GM19452 (cell line): ENCODE measurements around the gene NCAPG2.
A peak's percentile ranks its signal among the peaks of the same experiment; 100 is the strongest.
"Not testable (repeated sequence)": the region's sequence is repeated elsewhere in the genome, so short reads cannot be mapped to it uniquely, and the experiment has no call there.

Experiments
- ATAC-seq: cut with Tn5 transposase; IDR thresholded peaks from one replicate; pipeline ENCODE4 v1.9.1; 2021; ENCODE audit not compliant: unreplicated experiment

The NCAPG2 gene

DNA sequence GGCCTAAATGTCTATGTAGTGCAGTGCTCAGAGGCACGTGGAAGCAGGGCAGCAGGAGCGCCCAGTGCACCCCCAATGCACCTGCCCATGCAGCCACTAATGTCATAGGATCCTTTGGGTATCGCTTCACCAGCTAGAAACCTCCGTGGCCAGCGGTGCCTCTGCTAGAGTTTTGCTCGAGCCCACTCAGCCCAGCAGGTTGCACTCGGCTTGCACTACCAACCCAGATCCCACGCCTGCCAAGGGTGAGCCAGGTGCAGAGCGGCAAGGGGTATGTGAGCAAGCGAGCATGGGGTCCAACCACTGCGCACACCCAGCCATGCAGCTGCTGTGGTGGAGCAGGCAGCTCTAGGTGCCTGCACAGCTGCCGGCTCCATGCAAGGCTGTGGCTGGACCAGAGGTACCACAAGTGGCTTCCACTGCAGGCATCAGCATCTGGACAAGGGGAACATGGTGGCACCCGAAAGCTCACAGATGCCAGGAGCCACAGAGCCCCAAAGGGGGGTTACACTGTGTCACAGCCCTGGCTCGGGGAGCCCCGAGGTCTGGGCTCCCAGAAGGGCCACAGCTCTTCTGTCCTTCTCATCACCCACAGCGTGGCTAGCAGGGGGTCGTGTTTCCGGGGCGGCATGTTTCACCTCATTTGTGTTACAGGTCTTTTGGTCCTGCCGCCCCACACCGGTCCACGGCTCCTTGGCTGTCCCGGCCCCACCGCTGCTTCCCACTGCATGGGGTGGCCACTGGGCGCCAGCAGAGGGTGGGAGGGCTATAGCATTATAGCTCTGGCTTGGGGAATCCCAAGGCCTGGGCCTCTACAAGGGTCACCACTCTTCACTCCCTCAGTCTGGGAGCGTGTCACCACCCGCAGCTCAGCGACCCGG lies 2.3 kb upstream of the NCAPG2 start:
- ATAC-seq = no peak

DNA sequence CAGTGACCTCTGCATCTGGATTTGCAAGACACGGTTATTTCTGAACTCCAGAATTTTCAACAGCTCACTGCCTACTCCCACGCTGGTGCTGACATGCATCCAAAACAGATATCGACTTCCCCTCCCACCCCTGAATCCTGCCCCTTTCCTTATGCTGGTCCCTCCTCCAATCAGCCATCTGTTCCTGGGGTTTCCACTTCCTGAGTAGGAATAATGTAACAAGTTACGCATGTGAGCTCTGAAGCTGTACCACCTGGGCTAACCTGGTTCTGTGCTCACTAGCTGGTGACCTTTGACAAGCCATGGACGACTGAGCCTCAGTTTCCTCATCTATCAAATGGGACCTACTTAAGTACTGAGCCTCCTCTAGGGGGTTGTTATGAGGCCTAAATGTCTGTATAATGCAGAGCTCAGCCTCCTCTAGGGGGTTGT lies 1.7 kb upstream of the NCAPG2 start:
- ATAC-seq = no peak

DNA sequence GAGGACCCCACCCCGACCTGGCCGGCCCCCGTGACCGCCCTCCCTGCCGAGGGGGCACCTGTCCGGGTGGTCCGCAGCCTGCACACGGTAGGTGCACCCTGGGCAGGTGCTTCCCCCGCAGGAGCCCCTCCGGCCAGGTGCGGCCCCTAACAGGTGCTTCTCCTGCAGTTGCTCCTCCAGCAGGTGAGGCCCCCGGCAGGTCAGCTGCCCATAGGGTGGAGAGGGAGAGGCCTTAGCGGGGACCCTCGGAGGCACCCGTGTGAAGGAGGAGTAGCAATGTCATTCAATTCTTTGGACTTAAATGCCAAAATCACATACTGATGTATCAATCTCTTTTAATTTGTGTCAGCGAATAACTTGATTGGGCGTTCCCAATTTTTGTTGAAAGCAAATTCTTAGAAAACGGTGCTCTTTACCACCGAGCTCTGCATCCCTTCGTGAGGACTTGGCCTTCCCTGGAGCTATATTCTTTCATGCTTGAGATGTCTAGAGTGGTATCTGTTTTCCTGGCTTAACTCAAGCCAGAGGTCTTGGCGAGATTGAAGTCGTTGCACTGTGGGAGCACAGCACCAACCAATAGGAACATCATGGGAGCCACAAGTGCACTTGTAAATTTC lies 738 bp upstream of the NCAPG2 start:
- ATAC-seq = no peak

DNA sequence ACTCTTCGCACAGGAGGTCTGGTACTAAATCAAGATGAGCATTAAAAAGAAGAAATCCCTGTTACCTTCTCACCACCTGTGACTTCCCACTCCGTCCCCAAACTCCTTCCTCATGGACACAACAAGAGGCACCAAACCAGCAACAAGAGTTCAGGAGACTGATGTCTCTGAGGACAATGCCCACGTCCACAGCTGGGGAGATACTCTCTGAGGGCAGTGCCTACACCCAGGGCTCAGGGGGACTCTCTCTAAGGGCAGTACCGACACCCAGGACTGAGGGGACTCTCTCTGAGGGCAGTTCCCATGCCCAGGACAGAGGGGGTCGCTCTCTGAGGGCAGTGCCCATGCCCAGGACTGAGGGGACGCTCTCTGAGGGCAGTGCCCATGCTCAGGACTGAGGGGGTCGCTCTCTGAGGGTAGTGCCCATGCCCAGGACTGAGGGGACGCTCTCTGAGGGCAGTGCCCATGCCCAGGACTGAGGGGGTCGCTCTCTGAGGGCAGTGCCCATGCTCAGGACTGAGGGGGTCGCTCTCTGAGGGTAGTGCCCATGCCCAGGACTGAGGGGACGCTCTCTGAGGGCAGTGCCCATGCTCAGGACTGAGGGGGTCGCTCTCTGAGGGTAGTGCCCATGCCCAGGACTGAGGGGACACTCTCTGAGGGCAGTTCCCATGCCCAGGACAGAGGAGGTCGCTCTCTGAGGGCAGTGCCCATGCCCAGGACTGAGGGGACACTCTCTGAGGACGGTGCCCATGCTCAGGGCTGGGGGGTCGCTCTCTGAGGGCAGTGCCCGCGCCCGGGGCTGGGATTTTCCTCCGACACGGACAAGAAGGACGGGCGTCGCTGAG lies 703 bp downstream of the NCAPG2 start:
- not testable (repeated sequence) for ATAC-seq

DNA sequence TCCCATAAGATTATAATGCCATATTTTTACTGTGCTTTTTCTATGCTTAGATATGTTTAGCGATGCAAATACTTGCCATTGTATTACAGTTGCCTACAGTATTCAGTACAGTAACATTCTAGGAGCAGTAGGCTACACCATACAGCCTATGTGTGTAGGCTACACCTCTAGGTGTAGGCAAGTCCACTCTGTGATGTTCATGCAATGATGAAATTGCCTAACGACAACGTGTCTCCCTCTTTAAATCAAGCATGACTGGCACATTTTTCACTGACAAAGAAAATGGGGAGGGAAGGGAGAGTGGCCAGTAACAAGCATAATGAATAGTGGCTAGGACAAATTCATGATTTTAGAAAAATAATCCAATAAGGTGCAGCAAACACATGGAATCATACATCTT lies 1.7 kb downstream of the NCAPG2 start:
- ATAC-seq = no peak

DNA sequence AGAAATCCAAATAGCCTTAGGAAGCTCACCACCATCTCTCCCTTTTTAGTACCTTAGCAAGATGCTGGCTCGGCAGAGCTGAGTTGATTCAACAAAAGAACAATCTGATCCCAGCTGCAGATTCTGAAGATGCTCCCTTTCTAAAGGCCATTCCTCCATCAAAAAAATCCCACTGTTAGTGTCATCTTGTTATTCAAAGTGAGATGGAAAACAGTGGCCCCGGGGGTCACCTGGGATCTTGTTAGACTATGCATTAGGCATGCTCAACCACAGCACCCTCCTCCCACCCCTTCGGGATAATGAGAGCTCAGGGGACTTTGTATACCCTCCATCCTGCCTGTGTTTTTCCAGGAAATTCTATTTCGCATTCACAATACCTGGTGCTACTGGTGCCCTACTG lies 2.4 kb downstream of the NCAPG2 start:
- ATAC-seq = no peak

DNA sequence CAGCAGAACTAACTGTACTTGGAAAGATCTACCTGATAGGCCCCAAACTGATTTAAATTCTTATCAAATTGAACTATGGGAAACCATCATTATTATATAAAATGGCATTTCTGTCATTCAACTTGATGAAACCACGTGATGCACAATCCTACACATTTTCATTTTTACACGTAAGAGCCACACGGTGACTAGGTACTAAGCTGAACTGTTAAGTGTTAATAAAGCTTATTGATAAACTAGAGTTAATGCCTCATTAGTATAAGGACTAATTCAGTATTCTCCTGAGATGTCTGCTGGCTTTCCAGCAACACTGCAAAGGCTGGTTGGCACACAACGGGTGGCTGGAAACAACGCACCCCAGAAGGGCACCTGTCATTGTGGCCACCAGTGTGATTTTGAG lies 4.6 kb downstream of the NCAPG2 start:
- no peak for ATAC-seq

DNA sequence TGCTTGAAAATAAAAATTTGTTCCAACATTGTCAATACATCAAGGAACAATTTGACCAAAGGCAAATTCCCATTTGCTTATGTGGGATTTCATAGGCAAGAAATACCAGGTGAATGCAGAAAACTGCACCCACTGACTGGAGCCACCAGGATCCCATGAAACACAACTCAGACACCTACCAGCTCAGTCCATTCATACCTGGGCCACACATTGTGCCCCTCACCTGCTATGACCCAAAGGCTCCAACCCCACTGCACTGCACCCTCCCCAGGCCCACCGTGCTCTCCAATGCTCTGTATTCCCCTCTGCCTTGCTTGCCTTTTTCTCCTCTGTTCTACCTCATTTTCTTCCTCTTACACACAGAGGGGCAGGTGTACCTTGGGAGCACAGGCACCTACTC lies 5.3 kb downstream of the NCAPG2 start:
- no peak for ATAC-seq

DNA sequence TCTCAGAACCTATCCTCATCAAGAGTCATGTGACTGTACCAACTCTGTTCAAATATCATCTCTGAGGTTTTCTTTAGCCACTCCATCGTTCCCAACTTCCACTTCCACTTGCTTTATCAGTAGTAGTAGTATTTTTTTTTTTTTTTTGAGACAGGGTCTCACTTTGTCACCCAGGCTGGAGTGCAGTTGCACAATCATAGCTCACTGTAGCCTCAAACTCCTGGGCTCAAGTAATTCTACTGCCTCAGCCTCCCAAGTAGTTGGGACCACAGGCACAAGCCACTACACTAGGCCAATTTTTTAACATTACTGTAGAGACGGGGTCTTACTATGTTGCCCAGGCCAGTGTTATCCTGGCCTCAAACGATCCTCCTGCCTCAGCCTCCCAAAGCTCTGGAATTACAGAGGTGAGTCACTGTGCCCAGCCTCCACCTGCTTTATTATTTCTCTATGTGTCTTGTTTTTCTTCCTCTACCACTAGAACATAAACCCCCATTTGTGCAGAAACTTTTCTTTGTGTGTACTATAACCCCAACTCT lies 5.9 kb downstream of the NCAPG2 start:
- no peak for ATAC-seq

DNA sequence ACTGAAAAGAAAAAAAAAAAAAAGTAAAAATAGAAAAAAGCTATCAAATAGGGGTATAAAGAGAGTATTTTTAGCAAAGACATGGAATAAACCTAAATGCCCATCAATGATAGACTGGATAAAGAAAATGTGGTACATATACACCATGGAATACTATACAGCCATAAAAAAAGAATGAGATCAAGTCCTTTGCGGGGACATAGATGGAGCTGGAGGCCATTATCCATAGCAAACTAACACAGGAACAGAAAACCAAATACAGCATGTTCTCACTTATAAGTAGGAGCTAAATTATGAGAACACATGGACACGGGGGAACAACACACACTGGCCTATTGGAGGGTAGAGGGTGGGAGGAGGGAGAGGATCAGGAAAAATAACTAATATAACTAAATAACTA lies 7.0 kb downstream of the NCAPG2 start:
- ATAC-seq = not testable (repeated sequence)

DNA sequence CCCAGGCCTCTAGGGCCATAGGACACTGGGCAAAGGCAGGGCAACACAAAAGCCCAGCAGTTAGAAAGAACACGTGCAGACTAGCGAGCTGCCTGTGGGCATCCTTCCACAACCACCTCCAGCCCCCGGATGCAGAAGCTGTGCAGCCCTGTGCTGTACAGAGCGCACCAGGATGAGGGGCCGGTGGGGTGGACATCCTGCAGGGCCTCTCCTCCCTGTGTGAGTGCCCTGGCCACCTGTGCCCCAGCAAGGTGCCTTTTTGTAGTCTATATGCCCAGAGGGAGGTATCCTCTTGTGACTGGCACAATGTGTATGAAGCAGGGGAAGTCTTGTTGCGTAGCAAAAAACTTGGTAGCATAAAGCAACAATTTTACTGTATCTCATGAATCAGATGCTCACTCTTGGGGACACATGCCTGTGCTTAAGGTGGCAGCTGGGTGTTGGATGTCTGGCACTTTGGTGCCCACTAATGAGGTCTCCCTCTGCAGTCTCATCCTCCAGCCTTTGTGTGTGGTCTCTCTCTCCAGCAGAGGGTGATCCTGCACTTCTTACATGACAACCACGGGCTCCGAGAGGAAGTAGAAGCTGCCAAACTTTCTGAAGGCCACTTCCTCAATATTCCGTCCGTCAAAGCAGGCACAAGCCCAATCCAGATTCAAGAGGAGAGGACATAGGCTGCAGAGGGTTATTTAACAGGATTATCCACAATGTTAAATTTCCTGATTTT lies 8.7 kb downstream of the NCAPG2 start:
- ATAC-seq = peak; percentile 81

DNA sequence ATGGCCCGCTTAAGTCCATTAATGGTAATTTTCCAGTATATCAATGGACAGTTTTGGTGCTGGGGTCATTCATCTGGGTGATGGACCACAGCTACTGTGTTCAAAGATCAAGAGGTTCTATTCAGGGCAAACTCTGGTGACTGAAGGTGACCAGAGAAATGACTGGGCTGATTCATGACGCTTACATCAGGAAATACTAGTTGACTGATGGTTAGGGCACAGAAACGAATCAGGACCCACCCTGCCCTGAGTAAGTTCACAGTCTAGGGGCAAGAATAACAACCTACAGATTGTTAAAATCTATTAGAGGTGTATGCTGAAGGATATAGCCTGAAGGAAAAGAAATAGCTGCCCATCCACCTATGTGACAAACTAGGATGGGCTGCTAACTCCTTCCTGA lies 9.5 kb downstream of the NCAPG2 start:
- ATAC-seq = no peak

DNA sequence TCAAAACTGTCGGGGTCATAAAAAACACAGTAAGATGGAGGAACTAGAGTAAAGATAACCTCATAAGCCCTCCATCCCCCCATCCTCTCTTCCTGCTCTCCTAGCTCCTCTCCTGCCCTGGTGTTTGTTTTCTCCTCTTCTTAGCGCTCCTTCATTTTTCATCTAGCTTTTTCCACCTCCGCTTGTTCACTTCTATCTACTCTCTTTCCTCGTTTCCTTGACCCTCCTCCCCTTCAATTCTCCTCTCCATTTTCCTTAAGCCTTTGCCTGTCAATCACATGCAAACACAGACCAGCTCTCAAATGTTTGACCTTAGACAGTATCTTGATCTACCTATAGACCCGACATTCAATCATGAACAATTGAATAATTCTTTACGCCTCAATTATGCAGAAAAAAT lies 10.0 kb downstream of the NCAPG2 start:
- ATAC-seq = no peak

DNA sequence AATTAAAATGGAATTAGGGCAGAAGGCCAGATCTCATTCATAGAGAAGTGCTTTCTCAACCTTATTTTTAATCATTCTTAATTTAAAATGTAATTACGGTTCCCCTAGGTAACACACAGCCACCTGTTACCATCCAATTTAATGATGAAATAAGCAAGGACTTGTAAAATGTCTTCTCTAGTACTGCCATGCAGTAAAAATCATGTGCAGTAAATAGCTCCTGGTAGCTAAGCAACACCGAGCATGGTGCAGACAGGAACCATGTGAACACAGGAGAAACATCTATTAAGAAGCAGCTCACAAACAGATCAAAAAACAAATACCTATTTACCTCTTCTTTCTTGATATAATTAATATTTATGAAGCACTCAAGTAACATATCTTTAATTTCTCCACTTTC lies 15.1 kb downstream of the NCAPG2 start:
- ATAC-seq = no peak

DNA sequence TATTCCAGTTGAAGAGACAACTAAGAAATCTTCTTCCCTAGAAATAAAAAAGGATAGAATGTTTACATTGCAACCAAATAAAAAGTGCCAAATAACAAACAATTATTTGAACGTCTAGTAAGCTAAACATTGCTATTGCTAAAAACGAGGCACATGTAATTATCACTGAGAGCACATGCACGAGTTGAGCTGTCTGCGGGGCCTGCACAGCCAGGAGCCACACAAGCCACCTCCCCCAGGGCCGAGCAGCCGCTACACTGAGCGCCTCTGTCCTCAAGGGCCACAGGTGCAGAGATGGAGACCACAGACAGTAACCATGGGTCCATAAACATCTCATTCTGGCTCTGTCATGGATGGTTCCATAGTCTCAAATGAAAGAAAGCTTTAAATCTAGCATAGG lies 17.2 kb downstream of the NCAPG2 start:
- no peak for ATAC-seq

DNA sequence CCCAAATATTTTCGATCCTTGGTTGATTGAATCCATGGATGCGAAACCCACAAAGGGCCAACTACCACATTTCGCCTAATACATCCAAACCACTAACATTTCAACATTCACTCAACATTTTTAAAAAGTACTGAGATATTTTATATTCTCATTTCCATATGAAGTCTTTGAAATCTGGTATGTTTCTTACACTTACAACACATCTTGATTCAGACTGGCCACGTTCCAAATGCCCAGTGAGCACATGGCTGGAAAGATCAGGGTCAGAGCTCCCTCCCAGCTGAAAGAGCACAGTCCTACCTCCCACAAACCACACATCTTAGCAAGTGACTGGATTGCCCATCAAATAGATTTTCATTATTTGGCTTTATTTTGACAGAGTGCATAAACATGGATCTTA lies 18.9 kb downstream of the NCAPG2 start:
- no peak for ATAC-seq

DNA sequence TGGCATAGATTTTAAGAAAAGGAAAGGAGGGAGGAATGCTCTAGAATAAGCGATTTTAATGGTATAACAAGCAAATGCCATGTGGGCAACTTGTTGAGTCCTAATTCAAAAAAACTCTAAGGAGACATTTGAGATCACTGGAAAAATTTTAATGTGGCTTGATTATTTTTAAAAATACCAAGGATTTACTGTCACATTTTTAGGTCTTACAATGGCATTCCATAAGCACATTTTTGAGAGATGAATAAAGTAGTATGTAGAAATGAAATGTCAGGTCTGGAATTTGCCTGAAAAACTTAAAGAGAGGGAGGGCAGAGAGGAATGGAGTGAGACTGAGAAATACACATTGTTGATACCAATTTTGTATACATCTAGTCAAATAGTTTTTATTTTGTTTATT lies 20.3 kb downstream of the NCAPG2 start:
- ATAC-seq = no peak

DNA sequence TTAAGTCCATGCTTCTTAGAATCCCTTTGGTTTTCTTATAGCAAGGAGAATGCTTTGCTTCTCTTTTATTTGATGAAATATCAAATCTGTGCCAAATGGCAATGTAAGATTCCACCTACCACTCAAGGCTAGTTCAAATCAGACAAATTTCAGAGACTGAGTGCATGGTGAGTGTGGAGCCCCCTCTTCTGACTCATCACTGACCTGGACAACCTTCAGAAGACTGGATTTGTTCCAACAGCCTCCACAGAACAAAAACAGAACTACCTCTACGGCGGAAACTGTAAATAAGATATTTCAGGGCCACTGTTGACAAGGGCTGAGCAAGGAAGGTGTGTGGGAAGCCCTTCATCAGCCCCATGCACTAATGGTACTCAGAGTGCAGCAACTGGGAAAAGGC lies 21.1 kb downstream of the NCAPG2 start:
- no peak for ATAC-seq

DNA sequence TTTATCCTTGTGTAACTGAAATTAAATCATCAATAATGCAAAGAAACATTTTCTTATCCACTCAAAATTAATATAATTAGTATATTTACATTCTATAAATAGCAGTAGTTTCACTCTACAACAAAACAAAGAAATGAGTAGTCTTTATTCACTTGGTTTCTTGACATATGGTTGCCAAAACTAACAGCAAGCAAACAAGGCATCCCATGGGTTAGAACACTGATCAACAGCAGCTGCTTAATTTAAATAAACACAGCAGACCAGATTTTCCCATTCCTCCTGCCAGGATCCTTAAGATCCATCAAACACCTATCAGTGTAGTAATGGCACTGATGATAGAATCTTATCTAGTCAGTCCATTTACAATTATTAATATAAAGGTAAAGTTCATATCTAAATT lies 22.1 kb downstream of the NCAPG2 start:
- no peak for ATAC-seq

DNA sequence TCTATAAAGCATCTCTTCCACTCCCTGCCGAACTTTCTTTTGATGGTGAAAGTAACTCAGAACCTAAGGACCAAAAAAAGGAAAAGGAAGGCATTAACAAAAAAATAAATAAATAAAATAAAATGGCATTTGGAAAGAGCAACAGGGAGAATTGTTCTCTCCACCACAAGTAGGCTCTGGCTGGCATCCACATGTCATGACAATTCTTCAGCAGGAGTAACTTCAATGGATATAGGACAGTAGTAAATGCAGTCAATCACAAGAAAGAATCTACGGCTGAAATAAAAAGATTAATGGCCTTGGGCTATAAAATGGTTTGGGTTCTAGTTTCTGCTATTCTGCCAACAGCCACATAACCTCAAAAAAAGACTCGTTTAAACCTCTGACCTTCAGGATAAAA lies 23.9 kb downstream of the NCAPG2 start:
- no peak for ATAC-seq

DNA sequence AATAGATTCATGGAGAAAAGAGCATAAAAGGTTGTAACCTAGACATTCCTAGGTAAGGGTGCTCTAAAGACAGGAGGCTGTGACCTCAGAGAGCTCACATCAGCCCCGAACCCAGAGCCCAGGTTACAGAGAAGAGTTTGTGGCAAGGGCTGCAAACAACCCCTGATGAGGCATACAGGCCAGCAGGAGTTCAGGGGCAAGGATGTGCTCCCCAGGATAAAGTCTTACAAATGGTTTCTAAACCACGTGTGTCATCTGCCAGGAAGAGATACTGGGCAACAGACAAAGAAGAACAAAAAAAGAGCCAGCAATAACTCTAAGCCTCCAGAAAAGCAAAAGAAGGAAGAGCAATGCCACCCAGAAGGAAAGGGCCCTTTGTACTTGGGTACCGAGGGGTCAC lies 27.7 kb downstream of the NCAPG2 start:
- no peak for ATAC-seq
